Measurements from ENCODE around the gene COPG1. TPM values are rescaled to one million over a fixed set of nuclear protein-coding genes. Genes with fewer than 3 reads are reported as not detected.

Gene COPG1
- total and polyA plus RNA-seq, 2 of the 13 experiments (the other 11 are each of a cell fraction or from before 2014, with no cell fraction given), result 98.6 to 166 TPM

DNA sequence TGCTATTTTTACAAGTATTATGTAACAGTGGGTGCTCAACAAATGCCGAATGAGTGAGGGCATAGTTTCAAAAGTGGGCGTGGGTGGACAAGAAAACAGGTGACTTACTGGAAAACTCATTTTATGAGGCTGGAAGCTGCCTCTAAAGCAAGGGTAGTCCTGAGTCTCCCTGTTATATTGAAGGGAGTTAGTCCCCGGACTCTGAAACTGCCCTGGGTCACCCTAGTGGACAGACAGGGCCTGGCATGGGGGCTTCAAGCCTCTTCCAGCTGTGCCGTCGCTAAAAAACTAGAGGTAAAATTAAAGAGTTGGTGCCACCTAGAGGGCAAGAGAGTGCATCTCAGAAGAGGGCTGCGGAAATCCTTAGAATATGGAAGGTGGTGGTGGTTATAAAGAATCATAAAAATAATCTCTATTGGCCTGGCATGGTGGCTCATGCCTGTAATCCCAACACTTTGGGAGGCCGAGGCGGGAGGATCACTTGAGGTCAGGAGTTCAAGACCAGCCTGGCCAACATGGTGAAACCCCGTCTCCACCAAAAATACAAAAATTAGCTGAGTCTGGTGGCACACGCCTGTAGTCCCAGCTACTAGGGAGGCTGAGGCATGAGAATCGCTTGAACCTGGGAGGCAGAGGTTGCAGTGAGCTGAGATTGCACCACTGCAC is 3.6 kb upstream of the COPG1 start (continued):
- TF ChIP-seq ZFY (CRISPR knock-in tag; IDR thresholded peaks at IDR 0.05) (peak; percentile 27; the same call in 1 of the 2 replicates), TEAD3 (CRISPR knock-in tag; optimal IDR thresholded peaks at IDR 0.05; ENCODE audit: borderline replicate concordance) (peak; percentile 33), MIXL1 (CRISPR knock-in tag; IDR thresholded peaks at IDR 0.05) (0 out of 2 replicates have a peak, but pooled peaks have one; percentile 20), MED1 (CRISPR knock-in tag; IDR thresholded peaks at IDR 0.05) (0 out of 2 replicates have a peak, but pooled peaks have one; percentile 17), NR2F2 (IDR thresholded peaks at IDR 0.05; ENCODE audit: borderline replicate concordance, low read depth) (peak; percentile 29; the same call in 1 of the 2 replicates), KDM2A (CRISPR knock-in tag; IDR thresholded peaks at IDR 0.05; ENCODE audit: borderline replicate concordance, low read depth) (peak; percentile 48; the same call in 1 of the 2 replicates), SMC3 (IDR thresholded peaks at IDR 0.05; ENCODE audit: low read length) (peak; percentile 96), SIN3B (IDR thresholded peaks at IDR 0.05; ENCODE audit: low read length) (0 out of 2 replicates have a peak, but pooled peaks have one; percentile 37), KAT8 (CRISPR knock-in tag; IDR thresholded peaks at IDR 0.05) (peak; percentile 60; the same call in 1 of the 2 replicates), ZNF501 (CRISPR knock-in tag; IDR thresholded peaks at IDR 0.05) (peak; percentile 74), XRCC5 (optimal IDR thresholded peaks at IDR 0.05; ENCODE audit: low read length) (peak; percentile 87), ZBTB7B (CRISPR knock-in tag; IDR thresholded peaks at IDR 0.05) (peak; percentile 60; the same call in 1 of the 2 replicates), ZFX (CRISPR knock-in tag; IDR thresholded peaks at IDR 0.05; ENCODE audit: low read depth) (0 out of 2 replicates have a peak, but pooled peaks have one; percentile 35), REPIN1 (CRISPR knock-in tag; IDR thresholded peaks at IDR 0.05; ENCODE audit: borderline replicate concordance, low read depth) (peak; percentile 50; the same call in 1 of the 2 replicates)
- TF ChIP-seq, protein P1, sequence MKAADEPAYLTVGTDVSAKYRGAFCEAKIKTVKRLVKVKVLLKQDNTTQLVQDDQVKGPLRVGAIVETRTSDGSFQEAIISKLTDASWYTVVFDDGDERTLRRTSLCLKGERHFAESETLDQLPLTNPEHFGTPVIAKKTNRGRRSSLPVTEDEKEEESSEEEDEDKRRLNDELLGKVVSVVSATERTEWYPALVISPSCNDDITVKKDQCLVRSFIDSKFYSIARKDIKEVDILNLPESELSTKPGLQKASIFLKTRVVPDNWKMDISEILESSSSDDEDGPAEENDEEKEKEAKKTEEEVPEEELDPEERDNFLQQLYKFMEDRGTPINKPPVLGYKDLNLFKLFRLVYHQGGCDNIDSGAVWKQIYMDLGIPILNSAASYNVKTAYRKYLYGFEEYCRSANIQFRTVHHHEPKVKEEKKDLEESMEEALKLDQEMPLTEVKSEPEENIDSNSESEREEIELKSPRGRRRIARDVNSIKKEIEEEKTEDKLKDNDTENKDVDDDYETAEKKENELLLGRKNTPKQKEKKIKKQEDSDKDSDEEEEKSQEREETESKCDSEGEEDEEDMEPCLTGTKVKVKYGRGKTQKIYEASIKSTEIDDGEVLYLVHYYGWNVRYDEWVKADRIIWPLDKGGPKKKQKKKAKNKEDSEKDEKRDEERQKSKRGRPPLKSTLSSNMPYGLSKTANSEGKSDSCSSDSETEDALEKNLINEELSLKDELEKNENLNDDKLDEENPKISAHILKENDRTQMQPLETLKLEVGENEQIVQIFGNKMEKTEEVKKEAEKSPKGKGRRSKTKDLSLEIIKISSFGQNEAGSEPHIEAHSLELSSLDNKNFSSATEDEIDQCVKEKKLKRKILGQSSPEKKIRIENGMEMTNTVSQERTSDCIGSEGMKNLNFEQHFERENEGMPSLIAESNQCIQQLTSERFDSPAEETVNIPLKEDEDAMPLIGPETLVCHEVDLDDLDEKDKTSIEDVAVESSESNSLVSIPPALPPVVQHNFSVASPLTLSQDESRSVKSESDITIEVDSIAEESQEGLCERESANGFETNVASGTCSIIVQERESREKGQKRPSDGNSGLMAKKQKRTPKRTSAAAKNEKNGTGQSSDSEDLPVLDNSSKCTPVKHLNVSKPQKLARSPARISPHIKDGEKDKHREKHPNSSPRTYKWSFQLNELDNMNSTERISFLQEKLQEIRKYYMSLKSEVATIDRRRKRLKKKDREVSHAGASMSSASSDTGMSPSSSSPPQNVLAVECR (CRISPR knock-in tag; IDR thresholded peaks at IDR 0.05; ENCODE audit: borderline replicate concordance), result peak; percentile 35; the same call in 1 of the 2 replicates
- TF ChIP-seq, protein P2, sequence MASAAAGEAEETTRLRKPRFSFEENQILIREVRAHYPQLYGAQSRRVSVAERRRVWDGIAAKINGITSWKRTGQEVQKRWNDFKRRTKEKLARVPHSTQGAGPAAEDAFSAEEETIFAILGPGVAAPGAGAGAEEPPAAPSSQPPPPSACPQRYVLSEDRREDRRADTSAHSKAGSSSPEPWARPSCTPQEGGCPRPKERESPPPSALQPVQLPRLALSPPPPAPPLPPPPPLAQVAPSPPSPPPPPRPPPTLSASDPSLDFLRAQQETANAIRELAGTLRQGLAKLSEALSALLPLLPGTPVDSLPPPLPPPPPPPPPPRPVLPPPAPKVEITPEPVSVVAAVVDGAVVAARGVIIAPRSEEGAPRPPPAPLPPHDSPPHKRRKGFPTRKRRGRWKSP (CRISPR knock-in tag; IDR thresholded peaks at IDR 0.05), result peak; percentile 40; the same call in 1 of the 2 replicates
- TF ChIP-seq, protein P3, sequence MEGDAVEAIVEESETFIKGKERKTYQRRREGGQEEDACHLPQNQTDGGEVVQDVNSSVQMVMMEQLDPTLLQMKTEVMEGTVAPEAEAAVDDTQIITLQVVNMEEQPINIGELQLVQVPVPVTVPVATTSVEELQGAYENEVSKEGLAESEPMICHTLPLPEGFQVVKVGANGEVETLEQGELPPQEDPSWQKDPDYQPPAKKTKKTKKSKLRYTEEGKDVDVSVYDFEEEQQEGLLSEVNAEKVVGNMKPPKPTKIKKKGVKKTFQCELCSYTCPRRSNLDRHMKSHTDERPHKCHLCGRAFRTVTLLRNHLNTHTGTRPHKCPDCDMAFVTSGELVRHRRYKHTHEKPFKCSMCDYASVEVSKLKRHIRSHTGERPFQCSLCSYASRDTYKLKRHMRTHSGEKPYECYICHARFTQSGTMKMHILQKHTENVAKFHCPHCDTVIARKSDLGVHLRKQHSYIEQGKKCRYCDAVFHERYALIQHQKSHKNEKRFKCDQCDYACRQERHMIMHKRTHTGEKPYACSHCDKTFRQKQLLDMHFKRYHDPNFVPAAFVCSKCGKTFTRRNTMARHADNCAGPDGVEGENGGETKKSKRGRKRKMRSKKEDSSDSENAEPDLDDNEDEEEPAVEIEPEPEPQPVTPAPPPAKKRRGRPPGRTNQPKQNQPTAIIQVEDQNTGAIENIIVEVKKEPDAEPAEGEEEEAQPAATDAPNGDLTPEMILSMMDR (CRISPR knock-in tag; IDR thresholded peaks at IDR 0.05), result peak; percentile 89
- TF ChIP-seq, protein P4, sequence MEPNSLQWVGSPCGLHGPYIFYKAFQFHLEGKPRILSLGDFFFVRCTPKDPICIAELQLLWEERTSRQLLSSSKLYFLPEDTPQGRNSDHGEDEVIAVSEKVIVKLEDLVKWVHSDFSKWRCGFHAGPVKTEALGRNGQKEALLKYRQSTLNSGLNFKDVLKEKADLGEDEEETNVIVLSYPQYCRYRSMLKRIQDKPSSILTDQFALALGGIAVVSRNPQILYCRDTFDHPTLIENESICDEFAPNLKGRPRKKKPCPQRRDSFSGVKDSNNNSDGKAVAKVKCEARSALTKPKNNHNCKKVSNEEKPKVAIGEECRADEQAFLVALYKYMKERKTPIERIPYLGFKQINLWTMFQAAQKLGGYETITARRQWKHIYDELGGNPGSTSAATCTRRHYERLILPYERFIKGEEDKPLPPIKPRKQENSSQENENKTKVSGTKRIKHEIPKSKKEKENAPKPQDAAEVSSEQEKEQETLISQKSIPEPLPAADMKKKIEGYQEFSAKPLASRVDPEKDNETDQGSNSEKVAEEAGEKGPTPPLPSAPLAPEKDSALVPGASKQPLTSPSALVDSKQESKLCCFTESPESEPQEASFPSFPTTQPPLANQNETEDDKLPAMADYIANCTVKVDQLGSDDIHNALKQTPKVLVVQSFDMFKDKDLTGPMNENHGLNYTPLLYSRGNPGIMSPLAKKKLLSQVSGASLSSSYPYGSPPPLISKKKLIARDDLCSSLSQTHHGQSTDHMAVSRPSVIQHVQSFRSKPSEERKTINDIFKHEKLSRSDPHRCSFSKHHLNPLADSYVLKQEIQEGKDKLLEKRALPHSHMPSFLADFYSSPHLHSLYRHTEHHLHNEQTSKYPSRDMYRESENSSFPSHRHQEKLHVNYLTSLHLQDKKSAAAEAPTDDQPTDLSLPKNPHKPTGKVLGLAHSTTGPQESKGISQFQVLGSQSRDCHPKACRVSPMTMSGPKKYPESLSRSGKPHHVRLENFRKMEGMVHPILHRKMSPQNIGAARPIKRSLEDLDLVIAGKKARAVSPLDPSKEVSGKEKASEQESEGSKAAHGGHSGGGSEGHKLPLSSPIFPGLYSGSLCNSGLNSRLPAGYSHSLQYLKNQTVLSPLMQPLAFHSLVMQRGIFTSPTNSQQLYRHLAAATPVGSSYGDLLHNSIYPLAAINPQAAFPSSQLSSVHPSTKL (CRISPR knock-in tag; IDR thresholded peaks at IDR 0.05), result peak; percentile 35; the same call in 1 of the 2 replicates
